GM12878 (cell line): ENCODE measurements around the gene CBLIF.

Source experiments
- CEBPB ChIP-seq, 2 experiments: fragments of 150-350 bp in 1 of 2; IDR thresholded peaks; 2 replicates each; pipeline ENCODE4 v1.6.1; 2012 to 2014; ENCODE audit warnings: low read depth in 2 of 2, low read length in 2 of 2, borderline replicate concordance in 1 of 2, inconsistent platforms in 1 of 2
- CHD2 ChIP-seq: IDR thresholded peaks from 2 replicates; pipeline ENCODE4 v1.6.1; 2011; ENCODE audit warnings: low read depth, low read length, improper control_type of control experiment, borderline replicate concordance
- FOXK2 ChIP-seq: fragments of 450-650 bp; IDR thresholded peaks from 2 replicates; pipeline ENCODE4 v1.6.1; 2017; ENCODE audit warnings: mild to moderate bottlenecking, moderate library complexity
- GABPA ChIP-seq: IDR thresholded peaks from 2 replicates; pipeline ENCODE4 v1.6.1; 2014; ENCODE audit warnings: antibody characterized with exemption, low read depth, mild to moderate bottlenecking, inconsistent platforms
- IKZF2 ChIP-seq, 2 experiments: fragments of 450-650 bp; IDR thresholded peaks; 2 replicates each; pipeline ENCODE4 v1.6.1; 2017; ENCODE audit warnings: mild to moderate bottlenecking in 2 of 2, moderate library complexity in 2 of 2
- TF ChIP-seq, protein P1 (sequence below): IDR thresholded peaks from 2 replicates; pipeline ENCODE4 v1.6.1; 2012; ENCODE audit warnings: low read length, inconsistent platforms
- TF ChIP-seq, protein P2 (sequence below): IDR thresholded peaks from 2 replicates; pipeline ENCODE4 v1.6.1; 2012; ENCODE audit warnings: low read depth, low read length, improper control_type of control experiment
- TF ChIP-seq, protein P3 (sequence below), 3 experiments: IDR thresholded peaks in 2 of 3; conservative IDR thresholded peaks in 1 of 3; 2 replicates each; pipeline ENCODE4 v1.5.1; 2011; ENCODE audit warnings: low read depth in 3 of 3, low read length in 3 of 3, mild to moderate bottlenecking in 3 of 3, control low read depth in 2 of 3, moderate library complexity in 2 of 3, inconsistent platforms in 1 of 3, mixed read lengths in 1 of 3; ENCODE audit not compliant: control insufficient read depth in 2 of 3, insufficient read depth in 1 of 3; ENCODE audit errors: extremely low read depth in 1 of 3

DNA sequence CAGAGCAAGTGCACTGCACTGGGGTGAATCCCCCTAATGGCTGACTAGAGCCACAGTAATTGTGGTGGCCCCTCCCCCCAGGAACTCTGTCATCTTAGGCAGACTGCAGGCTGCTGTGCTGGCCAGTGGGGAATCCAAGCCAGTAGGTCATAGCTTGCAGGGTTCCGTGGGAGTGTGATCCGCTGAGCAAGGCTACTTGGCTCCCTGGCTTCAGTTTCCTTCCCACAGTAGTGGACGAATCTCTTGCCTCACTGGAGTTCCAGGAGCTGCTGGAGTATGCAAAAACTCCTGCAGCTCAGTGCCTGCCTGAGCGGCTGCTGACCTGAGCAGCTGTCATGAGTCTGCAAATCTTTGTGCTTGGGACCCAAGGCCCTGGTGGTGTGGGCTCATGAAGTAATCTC lies 46.5 kb upstream of the CBLIF start:
- no peak for TF ChIP-seq FOXK2
- no peak for TF ChIP-seq IKZF2 (IDR thresholded peaks at IDR 0.05)
- TF ChIP-seq, protein P1, sequence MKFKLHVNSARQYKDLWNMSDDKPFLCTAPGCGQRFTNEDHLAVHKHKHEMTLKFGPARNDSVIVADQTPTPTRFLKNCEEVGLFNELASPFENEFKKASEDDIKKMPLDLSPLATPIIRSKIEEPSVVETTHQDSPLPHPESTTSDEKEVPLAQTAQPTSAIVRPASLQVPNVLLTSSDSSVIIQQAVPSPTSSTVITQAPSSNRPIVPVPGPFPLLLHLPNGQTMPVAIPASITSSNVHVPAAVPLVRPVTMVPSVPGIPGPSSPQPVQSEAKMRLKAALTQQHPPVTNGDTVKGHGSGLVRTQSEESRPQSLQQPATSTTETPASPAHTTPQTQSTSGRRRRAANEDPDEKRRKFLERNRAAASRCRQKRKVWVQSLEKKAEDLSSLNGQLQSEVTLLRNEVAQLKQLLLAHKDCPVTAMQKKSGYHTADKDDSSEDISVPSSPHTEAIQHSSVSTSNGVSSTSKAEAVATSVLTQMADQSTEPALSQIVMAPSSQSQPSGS = no peak
- no peak for TF ChIP-seq GABPA
- TF ChIP-seq, protein P2, sequence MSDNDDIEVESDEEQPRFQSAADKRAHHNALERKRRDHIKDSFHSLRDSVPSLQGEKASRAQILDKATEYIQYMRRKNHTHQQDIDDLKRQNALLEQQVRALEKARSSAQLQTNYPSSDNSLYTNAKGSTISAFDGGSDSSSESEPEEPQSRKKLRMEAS = no peak
- TF ChIP-seq CHD2 = no peak
- TF ChIP-seq, protein P3, sequence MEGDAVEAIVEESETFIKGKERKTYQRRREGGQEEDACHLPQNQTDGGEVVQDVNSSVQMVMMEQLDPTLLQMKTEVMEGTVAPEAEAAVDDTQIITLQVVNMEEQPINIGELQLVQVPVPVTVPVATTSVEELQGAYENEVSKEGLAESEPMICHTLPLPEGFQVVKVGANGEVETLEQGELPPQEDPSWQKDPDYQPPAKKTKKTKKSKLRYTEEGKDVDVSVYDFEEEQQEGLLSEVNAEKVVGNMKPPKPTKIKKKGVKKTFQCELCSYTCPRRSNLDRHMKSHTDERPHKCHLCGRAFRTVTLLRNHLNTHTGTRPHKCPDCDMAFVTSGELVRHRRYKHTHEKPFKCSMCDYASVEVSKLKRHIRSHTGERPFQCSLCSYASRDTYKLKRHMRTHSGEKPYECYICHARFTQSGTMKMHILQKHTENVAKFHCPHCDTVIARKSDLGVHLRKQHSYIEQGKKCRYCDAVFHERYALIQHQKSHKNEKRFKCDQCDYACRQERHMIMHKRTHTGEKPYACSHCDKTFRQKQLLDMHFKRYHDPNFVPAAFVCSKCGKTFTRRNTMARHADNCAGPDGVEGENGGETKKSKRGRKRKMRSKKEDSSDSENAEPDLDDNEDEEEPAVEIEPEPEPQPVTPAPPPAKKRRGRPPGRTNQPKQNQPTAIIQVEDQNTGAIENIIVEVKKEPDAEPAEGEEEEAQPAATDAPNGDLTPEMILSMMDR (IDR thresholded peaks at IDR 0.05 in 2 of 3, conservative IDR thresholded peaks at IDR 0.05 in 1 of 3; ENCODE audit: control insufficient read depth in 2 of 3, extremely low read depth in 1 of 3, insufficient read depth in 1 of 3, low read depth in 3 of 3, low read length in 3 of 3) = no peak
- no peak for TF ChIP-seq CEBPB (IDR thresholded peaks at IDR 0.05; ENCODE audit: borderline replicate concordance in 1 of 2, low read depth in 2 of 2, low read length in 2 of 2)
